GM12878 (cell line): ENCODE measurements around the gene GLA. TPM values are rescaled to one million over a fixed set of nuclear protein-coding genes. Genes with fewer than 3 reads are reported as not detected.
A peak's percentile ranks its signal among the peaks of the same experiment; 100 is the strongest.

ENCODE experiments used
- ATAC-seq: fragments of 200-7000 bp; cut with Tn5 transposase; 3 replicates; pipeline ENCODE4 v1.9.1; 2020; ENCODE audit warnings: mild to moderate bottlenecking, moderate library complexity
- BruUV-seq: library from RNA; stranded (reverse); fragments of 400-500 nt; replicated peaks from 2 replicates; lab custom pipeline; 2021; lab: Mats Ljungman, UMichigan
- CTCF ChIA-PET: fragments of 300-600 bp; sonication (Branson Sonifier 250); formaldehyde crosslinking; extraction: SDS; loops from one replicate; lab custom pipeline; 2021; ENCODE audit warnings: inconsistent platforms; lab: Yijun Ruan, JAX
- POLR2A ChIA-PET: fragments of 350-600 bp; formaldehyde crosslinking; extraction: SDS; loops from one replicate; lab custom pipeline; 2021; ENCODE audit warnings: inconsistent platforms; lab: Charles Lee
- RAD21 ChIA-PET: fragments of 300-600 bp; sonication (Branson Sonifier 250); formaldehyde crosslinking; loops from one replicate; lab custom pipeline; 2023; ENCODE audit warnings: antibody characterized with exemption; ENCODE audit not compliant: unreplicated experiment; lab: Charles Lee
- SMC1A ChIA-PET: fragments of 300-600 bp; sonication (Branson Sonifier 250); formaldehyde crosslinking; loops from one replicate; lab custom pipeline; 2023; ENCODE audit not compliant: unreplicated experiment, uncharacterized antibody; lab: Charles Lee
- DNase-seq: peaks from one replicate; pipeline ENCODE4 v3.0.0-alpha.2; 2011; ENCODE audit warnings: low read depth, low spot score
- FAIRE-seq: peaks from 3 replicates; lab custom pipeline; 2011; peaks lifted over from hg19 to GRCh38; lab: Jason Lieb, UNC
- H2AFZ ChIP-seq: 2 replicates; pipeline ENCODE4 v1.6.0; 2011; ENCODE audit warnings: low read depth, low read length, control low read depth; ENCODE audit not compliant: control insufficient read depth
- H3K27ac ChIP-seq: 2 replicates; pipeline ENCODE4 v1.5.1; 2011; ENCODE audit warnings: control low read depth; ENCODE audit not compliant: control insufficient read depth, insufficient read depth
- H3K27me3 ChIP-seq, 2 experiments: replicated peaks in 1 of 2; 2 replicates each; pipeline versions ENCODE4 v1.6.0 to v1.6.1; 2011; ENCODE audit warnings: low read length in 1 of 2; ENCODE audit not compliant: control insufficient read depth in 2 of 2, insufficient read depth in 2 of 2
- H3K36me3 ChIP-seq, 2 experiments: 2 replicates each; pipeline ENCODE4 v1.5.1; 2011; ENCODE audit warnings: low read length in 1 of 2; ENCODE audit not compliant: control insufficient read depth in 2 of 2, insufficient read depth in 2 of 2
- H3K4me1 ChIP-seq: 2 replicates; pipeline ENCODE4 v1.6.1; 2011; ENCODE audit warnings: mild to moderate bottlenecking, low read length, moderate library complexity, mixed read lengths; ENCODE audit not compliant: control insufficient read depth, insufficient read depth
- H3K4me2 ChIP-seq: 2 replicates; pipeline ENCODE4 v1.6.0; 2011; ENCODE audit warnings: control low read depth; ENCODE audit not compliant: control insufficient read depth, insufficient read depth
- H3K4me3 ChIP-seq: fragments of 200-600 bp; sonication (generic); 2 replicates; pipeline ENCODE4 v1.5.1; 2016
- H3K79me2 ChIP-seq: 2 replicates; pipeline ENCODE4 v1.6.0; 2011; ENCODE audit warnings: low read length; ENCODE audit not compliant: control insufficient read depth, insufficient read depth
- H3K9ac ChIP-seq: 2 replicates; pipeline ENCODE4 v1.8.0; 2011; ENCODE audit warnings: low read length, control low read depth, mixed read lengths; ENCODE audit not compliant: control insufficient read depth, insufficient read depth
- H3K9me3 ChIP-seq: replicated peaks from 3 replicates; pipeline ENCODE4 v1.5.1; 2011; ENCODE audit warnings: mild to moderate bottlenecking, low read length; ENCODE audit not compliant: control insufficient read depth, insufficient read depth
- H4K20me1 ChIP-seq: 2 replicates; pipeline ENCODE4 v1.6.0; 2011; ENCODE audit not compliant: control insufficient read depth, insufficient read depth
- CHD4 ChIP-seq: fragments of 200-600 bp; sonication (generic); IDR thresholded peaks from 2 replicates; pipeline ENCODE4 v1.6.1; 2016; ENCODE audit warnings: mild to moderate bottlenecking
- EGR1 ChIP-seq, 2 experiments: IDR thresholded peaks; 1 replicate in 1 of 2; 2 replicates in 1 of 2; pipeline ENCODE4 v1.6.1; 2011 to 2012; ENCODE audit warnings: low read depth in 2 of 2, low read length in 2 of 2, borderline replicate concordance in 1 of 2, mild to moderate bottlenecking in 1 of 2, moderate library complexity in 1 of 2
- NR2C2 ChIP-seq: IDR thresholded peaks from 2 replicates; pipeline ENCODE4 v1.6.1; 2011; ENCODE audit warnings: borderline replicate concordance, low read depth; ENCODE audit not compliant: control insufficient read depth, insufficient read length
- RAD51 ChIP-seq: fragments of 450-650 bp; IDR thresholded peaks from 2 replicates; pipeline ENCODE4 v1.6.1; 2016; ENCODE audit warnings: moderate library complexity, mild to moderate bottlenecking, inconsistent platforms
- RBBP5 ChIP-seq: fragments of 200-600 bp; sonication (generic); conservative IDR thresholded peaks from 2 replicates; pipeline ENCODE4 v1.6.1; 2016
- TCF12 ChIP-seq: IDR thresholded peaks from 2 replicates; pipeline ENCODE4 v1.6.1; 2011; ENCODE audit warnings: low read depth, mild to moderate bottlenecking, low read length
- ZNF217 ChIP-seq: fragments of 450-650 bp; IDR thresholded peaks from 2 replicates; pipeline ENCODE4 v1.6.1; 2017; ENCODE audit warnings: antibody characterized with exemption, mild to moderate bottlenecking
- WGBS: methylation state at CpG from one replicate; pipeline ENCODE4 v1.1.6; 2016; ENCODE audit warnings: low lambda C conversion rate; ENCODE audit not compliant: insufficient replicate concordance, insufficient coverage; ENCODE audit errors: missing lambda C conversion rate; 5-methylcytosine and 5-hydroxymethylcytosine counted together
- in situ Hi-C: fragments of 300-500 bp; cut with MboI; formaldehyde crosslinking; loops from 9 replicates; pipeline ENCODE4 v1.14.3; 2018; ENCODE audit warnings: mixed read lengths
- intact Hi-C: fragments of 100-400 bp; cut with micrococcal nuclease; formaldehyde crosslinking; loops from one replicate; pipeline ENCODE4 v1.14.2; 2022; ENCODE audit not compliant: unreplicated experiment
- polyA plus RNA-seq, 11 experiments: library from polyadenylated mRNA; depleted of rRNA in 4 of 11; unstranded in 6 of 11; stranded (reverse) in 5 of 11; fragments of >200 nt; fragmentation: Nextera tagmentation in 4 of 11; fragmentation: Illumina TruSeq in 1 of 11; extraction: Ambion mirVana in 4 of 11; extraction: Trizol in 1 of 11; gene quantifications; 1 replicate in 1 of 11; 2 replicates in 10 of 11; pipeline versions ENCODE4 v1.2.1 to v1.2.3, GENCODE V29; 2011 to 2016; ENCODE audit warnings: inconsistent platforms in 2 of 11, missing spikeins in 2 of 11, low read depth in 1 of 11
- total RNA-seq, 4 experiments: library from RNA; depleted of rRNA in 3 of 4; stranded (reverse); fragments of >200 nt in 3 of 4; fragmentation: Illumina TruSeq in 1 of 4; extraction: Trizol in 1 of 4; gene quantifications; 2 replicates each; pipeline versions ENCODE4 v1.2.1 to v1.2.3, GENCODE V29; 2013 to 2021
- TF ChIP-seq, protein P1 (sequence below): fragments of 450-650 bp; IDR thresholded peaks from 2 replicates; pipeline ENCODE4 v1.6.1; 2017; ENCODE audit warnings: low read depth, mild to moderate bottlenecking, moderate library complexity
- TF ChIP-seq, protein P2 (sequence below): fragments of 450-650 bp; IDR thresholded peaks from 2 replicates; pipeline ENCODE4 v1.6.1; 2017; ENCODE audit warnings: mild to moderate bottlenecking

The GLA gene
- total and polyA plus RNA-seq, 10 of the 15 experiments (the other 5 are each of a cell fraction or from before 2014, with no cell fraction given) = 23.8 to 66.4 (median 29.1) TPM

DNA sequence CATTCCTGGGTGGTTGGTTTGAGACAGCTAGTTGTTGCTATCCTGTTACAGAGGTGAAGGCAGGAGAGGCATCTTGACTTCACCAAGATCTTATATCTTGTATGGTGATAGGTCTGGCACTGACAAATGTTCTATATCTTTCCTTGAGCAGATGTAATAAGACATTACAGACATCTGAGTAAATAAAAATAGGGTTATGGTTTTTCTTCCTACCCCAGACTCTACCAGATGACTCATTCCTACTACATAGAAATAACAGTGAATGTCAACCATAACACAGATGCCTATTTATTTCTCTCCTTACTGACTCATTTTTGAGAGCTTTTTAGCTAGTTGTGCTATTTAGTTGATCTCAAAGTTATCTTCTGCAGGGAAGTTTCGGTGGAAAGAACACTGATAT lies 22.2 kb upstream of the GLA start:
- H3K27ac ChIP-seq = no peak overlapping the region
- H2AFZ ChIP-seq = no peak overlapping the region; the same call in 1 of the 2 replicates
- TF ChIP-seq RBBP5 (no peak), RAD51 (no peak), TCF12 (no peak), NR2C2 (no peak), EGR1 (IDR thresholded peaks at IDR 0.05; ENCODE audit: borderline replicate concordance in 1 of 2, low read depth in 2 of 2, low read length in 2 of 2) (no peak), CHD4 (no peak), ZNF217 (no peak)
- TF ChIP-seq, protein P1, sequence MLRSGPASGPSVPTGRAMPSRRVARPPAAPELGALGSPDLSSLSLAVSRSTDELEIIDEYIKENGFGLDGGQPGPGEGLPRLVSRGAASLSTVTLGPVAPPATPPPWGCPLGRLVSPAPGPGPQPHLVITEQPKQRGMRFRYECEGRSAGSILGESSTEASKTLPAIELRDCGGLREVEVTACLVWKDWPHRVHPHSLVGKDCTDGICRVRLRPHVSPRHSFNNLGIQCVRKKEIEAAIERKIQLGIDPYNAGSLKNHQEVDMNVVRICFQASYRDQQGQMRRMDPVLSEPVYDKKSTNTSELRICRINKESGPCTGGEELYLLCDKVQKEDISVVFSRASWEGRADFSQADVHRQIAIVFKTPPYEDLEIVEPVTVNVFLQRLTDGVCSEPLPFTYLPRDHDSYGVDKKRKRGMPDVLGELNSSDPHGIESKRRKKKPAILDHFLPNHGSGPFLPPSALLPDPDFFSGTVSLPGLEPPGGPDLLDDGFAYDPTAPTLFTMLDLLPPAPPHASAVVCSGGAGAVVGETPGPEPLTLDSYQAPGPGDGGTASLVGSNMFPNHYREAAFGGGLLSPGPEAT = no peak
- TF ChIP-seq, protein P2, sequence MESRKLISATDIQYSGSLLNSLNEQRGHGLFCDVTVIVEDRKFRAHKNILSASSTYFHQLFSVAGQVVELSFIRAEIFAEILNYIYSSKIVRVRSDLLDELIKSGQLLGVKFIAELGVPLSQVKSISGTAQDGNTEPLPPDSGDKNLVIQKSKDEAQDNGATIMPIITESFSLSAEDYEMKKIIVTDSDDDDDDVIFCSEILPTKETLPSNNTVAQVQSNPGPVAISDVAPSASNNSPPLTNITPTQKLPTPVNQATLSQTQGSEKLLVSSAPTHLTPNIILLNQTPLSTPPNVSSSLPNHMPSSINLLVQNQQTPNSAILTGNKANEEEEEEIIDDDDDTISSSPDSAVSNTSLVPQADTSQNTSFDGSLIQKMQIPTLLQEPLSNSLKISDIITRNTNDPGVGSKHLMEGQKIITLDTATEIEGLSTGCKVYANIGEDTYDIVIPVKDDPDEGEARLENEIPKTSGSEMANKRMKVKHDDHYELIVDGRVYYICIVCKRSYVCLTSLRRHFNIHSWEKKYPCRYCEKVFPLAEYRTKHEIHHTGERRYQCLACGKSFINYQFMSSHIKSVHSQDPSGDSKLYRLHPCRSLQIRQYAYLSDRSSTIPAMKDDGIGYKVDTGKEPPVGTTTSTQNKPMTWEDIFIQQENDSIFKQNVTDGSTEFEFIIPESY = no peak
- H3K9ac ChIP-seq = no peak overlapping the region
- DNase-seq = no peak
- no peak overlapping the region for H3K4me3 ChIP-seq
- ChIA-PET POLR2A (no interaction called here), CTCF (no interaction called here), SMC1A (no interaction called here), RAD21 (no interaction called here)
- peak; percentile 24; the same call in 1 of the 3 replicates for ATAC-seq
- in situ Hi-C loops = no loop called here
- 0% methylated on average over 1 of the region's 1 CpG for WGBS
- H3K36me3 ChIP-seq = no peaks in the 10 kb centered on the region
- intact Hi-C loops = no loop called here
- BruUV-seq = no TSS peak
- no peaks in the 10 kb centered on the region for H3K79me2 ChIP-seq
- no peak for FAIRE-seq
- H3K9me3 ChIP-seq = no peaks in the 10 kb centered on the region
- H3K4me1 ChIP-seq = no peaks in the 10 kb centered on the region; the same call in 1 of the 2 replicates
- H3K27me3 ChIP-seq = no peaks in the 10 kb centered on the region
- no peaks in the 10 kb centered on the region for H4K20me1 ChIP-seq
- H3K4me2 ChIP-seq = no peak overlapping the region
